Activated CD8-positive, alpha-beta memory T cell treated with anti-CD3 and anti-CD28 coated beads for 36 hours (primary cell): ENCODE data around the gene ARMCX6. TPM values are rescaled to one million over a fixed set of nuclear protein-coding genes. Genes with fewer than 3 reads are reported as not detected.
"Not testable (repeated sequence)": the region's sequence is repeated elsewhere in the genome, so short reads cannot be mapped to it uniquely, and the experiment has no call there.

ENCODE experiments used
- CTCF ChIA-PET: fragments of 350-600 bp; sonication (Branson Sonifier 250); formaldehyde crosslinking; loops from one replicate; lab custom pipeline; 2021; ENCODE audit warnings: antibody characterized with exemption; lab: Charles Lee
- POLR2A ChIA-PET: fragments of 350-600 bp; sonication (Branson Sonifier 250); formaldehyde crosslinking; loops from one replicate; lab custom pipeline; 2021; ENCODE audit warnings: antibody characterized with exemption; lab: Charles Lee
- total RNA-seq, 2 experiments: library from RNA; stranded (reverse); gene quantifications; one replicate each; pipeline ENCODE4 v1.2.3, GENCODE V29; 2021

ARMCX6 gene
- total RNA-seq = 10 to 100 TPM; 60.6 to 61.7 TPM

DNA sequence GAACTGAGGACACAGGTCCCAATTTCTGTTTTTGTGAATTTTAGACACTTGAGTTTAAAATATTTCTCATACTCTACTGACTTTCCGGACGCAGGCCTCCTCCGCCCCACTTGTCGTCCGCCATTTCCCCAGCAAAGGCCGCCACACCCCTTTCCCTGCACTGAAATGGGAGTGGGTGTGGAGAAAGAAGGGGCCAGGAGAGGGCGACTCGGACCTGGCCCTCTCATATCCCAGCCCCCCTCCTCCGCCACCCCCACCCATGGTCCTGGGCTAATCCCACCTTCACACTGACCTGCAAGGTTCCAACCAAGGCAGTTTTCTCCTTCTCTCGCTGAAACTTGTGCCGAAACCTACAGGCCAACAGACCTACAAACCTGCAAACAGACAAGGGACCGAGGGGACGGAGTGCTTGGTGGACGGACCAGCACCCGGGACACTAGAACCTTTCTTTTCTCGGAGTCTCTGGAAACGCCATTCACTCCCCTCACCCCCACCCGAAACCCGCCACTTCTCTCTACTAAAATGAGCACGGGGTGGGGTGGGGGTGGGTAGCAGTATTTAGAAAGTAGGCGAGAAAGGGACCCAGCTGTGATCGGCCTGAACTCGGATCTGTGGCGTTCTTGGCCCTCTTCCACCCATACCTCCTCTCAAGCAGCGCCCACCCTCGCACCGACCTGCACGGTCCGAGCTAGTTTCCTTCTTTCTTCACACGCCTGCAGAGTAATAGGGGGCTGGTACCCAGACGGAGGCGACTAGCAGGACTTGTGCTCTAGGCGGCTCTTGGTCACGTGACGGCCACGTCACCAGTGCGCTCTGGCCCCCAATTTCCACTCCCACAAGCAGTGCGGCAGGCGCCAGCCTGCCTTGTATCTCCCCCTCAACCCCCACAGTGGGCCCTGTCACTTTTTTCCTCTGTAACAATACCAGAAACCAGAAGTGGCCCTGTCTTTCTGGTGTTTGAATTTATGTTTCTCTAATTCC, at the start of gene ARMCX6:
TSS of gene ARMCX6 (minus strand) at position 790 of the 981 bp plus-strand sequence. CDS start 1,380 bp downstream, outside the sequence.
- CTCF ChIA-PET = no interaction called here
- POLR2A ChIA-PET = no interaction called here

DNA sequence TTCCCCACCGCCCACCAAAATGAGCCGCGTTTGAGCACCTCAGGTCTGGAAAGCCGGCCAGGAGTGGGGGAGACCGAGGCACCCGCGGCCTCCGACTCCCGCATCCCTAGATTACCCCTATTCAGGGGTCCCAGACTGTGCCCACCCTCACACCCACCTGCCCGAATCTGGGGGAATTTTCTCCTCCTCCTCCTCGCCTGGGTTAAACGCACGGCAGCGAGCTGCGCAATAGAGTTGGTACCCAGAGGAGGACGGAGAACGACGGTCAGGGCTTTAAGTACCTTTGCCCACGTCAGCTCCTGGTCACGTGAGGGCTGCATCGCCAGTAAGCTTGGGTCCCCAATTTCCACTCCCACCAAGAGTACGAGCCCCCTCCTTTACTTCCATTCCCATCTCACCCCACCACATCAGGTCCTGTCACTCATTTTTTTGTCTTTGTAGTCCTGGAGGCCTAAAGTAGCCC, 41.8 kb upstream of the ARMCX6 start, which contains the start of gene ARMCX2:
TSS of gene ARMCX2 (minus strand) at position 250 of the 463 bp plus-strand sequence. CDS start 2,262 bp downstream, outside the sequence.
- CTCF ChIA-PET = no interaction called here
- POLR2A ChIA-PET = no interaction called here

DNA sequence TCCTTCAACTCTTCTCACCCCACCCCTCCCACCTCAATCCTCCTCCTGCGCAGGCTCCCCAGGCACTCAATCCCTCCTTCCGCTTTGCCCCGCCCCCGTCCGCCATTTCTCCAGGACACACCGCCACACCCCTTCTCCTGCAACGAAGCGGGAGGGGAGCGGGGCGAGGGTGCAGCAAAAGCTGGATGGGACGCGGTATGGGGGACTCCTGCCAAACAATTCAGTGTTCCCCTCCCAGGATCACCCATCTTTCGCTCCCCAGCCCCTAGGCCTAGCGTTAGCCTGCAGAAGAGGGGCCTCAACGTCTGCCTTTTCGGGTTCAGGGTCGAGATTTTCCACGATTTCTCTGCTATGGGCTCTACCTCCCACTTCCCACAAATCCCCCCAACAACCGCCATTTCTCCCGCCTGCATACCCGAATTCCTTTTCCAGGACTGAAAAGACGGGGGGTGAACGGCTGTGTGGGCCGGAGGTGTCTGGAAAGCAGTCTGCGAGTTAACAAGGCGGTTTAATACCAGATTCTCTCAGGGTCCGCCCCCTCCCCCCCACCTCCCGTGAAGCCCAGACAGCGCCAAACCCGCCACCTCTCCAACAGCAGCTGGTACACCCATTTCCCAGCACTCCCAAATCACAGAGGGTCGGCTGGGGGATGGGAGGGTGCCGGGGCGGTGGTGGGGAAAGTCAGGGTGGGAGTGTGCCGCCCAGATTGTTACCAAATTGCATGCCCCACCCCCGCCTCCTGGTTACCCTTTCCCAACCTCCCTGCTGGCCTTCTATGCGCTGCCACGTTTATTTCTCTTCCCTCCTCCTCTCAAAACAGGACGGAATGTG, 41.1 kb upstream of the ARMCX6 start:
- CTCF ChIA-PET = no interaction called here
- POLR2A ChIA-PET = no interaction called here

DNA sequence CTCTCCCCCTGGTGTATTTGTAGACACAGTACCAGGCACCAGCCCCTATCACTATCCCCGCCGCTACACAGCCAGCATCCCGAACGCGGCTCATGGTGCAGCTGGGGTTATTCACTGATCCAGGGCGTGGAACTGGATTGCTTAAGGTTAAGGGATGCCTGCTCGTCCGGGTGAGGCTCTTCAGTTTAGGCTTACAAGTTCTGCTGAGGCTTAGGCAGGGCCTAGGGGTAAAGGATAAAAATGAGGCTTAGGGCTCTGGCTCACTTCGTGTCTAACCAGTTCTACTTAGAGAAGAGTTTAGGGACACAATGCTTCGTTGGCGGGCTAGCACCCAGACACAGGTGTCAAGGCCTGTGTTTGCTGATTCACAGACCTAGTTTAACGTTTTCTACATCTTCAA, 39.7 kb upstream of the ARMCX6 start:
- ChIA-PET POLR2A (no interaction called here), CTCF (no interaction called here)

DNA sequence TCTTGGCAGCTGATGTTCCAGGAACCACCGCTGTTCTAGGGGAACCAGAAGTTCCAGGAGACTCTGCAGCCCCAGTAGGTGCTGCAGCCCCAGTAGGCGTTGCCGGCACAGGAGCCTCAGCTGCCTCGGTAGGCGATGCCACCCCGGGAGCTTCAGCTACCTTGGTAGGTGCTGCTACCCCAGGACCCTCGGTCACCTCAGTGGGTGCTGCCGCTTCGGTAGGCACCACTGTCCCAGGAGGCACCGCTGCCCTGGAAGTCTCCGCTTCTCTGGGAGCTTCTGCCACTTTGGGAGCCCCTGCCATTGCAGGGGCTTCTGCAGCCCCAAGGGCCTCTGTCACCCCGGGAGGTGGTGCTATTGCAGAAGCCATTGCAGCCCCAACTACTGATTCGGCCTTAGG, 39.0 kb upstream of the ARMCX6 start:
- POLR2A ChIA-PET = no interaction called here
- CTCF ChIA-PET = no interaction called here

DNA sequence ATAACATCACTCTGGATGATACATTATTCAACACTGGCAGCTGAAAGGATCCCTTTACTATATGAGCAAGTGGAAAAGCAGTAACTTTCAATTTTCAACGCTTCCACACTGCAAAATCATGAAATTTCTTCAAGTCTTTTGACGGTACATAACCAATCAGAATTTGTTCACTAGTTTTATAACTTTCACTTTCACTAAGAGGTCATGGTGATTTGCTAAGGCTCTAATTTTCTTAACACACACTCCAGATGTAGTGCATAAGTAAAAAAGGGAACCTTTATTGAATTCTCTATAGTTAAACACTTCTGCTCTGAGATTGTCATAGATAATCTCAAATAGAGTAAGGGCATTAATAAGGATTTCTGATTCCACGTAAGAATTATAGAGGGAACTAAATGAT, 37.7 kb upstream of the ARMCX6 start:
- CTCF ChIA-PET = no interaction called here
- POLR2A ChIA-PET = no interaction called here

DNA sequence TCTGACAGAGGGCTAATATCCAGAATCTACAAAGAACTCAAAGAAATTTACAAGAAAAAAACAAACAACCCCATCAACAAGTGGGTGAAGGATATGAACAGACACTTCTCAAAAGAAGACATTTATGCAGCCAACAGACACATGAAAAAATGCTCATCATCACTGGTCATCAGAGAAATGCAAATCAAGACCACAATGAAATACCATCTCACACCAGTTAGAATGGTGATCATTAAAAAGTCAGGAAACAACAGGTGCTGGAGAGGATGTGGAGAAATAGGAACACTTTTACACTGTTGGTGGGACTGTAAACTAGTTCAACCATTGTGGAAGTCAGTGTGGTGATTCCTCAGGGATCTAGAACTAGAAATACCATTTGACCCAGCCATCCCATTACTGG, 29.9 kb upstream of the ARMCX6 start:
- CTCF ChIA-PET, POLR2A ChIA-PET: not testable (repeated sequence)

DNA sequence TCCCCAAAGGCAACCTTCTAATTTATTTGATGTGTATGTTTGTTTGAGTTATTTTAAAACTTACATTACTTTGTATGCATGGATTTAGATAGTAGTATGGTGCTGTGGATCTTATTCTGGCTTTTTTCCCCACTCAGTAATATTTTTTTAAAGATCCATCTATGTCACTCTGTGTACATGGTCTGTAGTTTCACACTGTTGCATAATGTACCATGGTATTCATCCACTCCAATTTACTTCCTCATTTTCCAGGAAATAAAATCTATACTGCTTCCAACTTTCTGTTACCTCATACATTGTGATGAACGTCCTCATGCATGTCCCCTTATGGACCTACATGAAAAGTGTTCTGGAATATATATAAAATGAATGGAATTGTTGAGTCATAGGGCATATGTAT, 24.3 kb upstream of the ARMCX6 start:
- ChIA-PET CTCF (interaction anchor here (0.6 kb wide), 1 partner anchor 208 kb away, joined by 4 read pairs; no protein-coding TSS in a partner anchor), POLR2A (no interaction called here)

DNA sequence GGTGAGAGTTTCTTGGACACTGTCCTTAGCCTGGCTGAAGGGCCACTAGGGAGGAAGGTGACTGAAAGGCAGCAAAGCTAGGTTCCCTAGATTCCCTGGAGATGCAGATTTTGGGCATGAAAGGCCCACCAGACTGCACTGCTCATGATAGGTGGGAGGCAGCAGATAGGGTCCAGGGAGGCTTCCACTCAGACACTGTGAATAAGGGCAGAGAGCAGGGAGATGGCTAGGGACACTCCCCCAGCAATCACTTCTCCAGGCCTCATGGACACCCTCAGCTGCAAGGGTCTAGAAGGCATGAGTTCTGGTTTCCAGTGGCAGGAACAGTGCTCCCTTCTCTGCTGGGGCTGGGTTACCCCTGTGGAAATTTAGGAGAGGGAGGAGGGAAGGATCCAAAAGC, 21.8 kb upstream of the ARMCX6 start:
- ChIA-PET POLR2A (no interaction called here), CTCF (no interaction called here)

DNA sequence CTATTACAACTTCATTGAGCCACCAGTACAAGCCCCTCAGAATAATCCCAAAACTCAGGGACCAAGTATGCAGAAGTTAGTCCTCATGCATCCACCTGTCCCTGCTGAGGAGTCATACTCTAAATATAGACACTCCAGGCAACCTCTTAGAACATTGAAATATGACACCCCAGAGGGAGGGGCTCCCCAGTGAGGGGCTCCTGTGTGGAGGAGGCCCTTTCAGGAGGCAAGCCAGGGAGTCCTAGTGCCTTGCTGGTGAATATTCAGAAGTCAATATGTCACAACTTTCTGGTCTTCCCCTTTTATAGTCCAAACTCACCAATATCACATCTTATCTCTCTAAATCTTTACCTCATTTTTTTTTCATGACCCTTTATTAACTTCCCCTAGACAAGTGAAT, 1.6 kb upstream of the ARMCX6 start:
- POLR2A ChIA-PET = no interaction called here
- CTCF ChIA-PET = no interaction called here

DNA sequence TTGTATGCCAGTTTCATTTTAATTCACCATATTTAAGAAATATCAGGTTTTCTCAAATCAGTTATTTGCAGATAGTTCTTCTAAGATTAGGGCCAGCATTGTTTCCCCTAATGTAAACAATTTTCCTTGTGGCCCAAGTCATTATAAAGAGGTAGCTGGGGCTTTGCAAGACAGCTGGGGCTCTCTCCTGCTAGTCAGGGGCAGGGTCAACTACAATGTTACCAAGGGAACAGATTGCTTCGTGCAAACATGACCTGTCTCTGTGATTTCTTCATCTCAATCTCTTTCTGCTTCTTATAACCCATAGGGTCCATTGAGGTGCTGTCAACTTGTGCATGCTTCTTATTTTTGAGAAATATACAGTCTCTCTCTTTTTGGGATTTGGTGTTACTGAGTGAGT, 12.1 kb downstream of the ARMCX6 start:
- CTCF ChIA-PET = no interaction called here
- POLR2A ChIA-PET = no interaction called here

DNA sequence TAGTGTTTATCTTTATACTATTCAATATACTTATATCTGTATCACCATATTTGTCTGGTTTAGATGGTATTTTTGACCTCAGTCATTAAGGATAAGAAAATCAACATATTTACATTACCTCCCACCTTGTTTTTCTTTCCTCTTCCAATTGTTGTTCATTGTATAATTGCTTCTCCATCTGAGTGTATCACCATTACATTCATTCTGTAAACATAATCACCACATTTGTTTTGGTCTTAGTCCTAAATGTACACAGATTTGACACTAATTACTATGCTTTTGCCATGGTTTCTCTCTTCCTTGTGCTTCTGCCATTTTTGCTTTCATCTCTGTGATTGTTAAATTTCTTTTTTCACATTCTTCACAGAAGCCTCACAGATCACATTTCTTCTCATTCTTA, 12.7 kb downstream of the ARMCX6 start:
- POLR2A ChIA-PET = no interaction called here
- CTCF ChIA-PET = no interaction called here

DNA sequence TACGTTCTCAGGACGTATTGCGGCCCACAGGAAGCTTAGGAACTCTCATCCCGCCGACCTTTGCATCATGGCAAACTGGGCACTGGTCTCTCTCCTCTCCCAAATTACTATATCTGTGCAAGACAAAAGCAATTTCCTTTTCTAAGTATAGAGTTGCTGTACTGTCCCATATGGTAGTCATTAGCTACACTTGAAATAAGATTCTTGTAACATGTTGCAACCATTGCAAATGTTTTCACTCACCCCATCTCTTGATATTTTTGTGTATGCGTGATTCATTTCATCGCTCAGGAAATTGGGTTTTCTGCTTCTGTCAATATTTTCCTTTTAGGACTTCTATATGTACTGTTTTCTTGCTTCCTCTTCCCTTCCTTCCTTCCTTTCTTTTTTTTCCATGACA, 15.7 kb downstream of the ARMCX6 start:
- POLR2A ChIA-PET = no interaction called here
- CTCF ChIA-PET = no interaction called here

DNA sequence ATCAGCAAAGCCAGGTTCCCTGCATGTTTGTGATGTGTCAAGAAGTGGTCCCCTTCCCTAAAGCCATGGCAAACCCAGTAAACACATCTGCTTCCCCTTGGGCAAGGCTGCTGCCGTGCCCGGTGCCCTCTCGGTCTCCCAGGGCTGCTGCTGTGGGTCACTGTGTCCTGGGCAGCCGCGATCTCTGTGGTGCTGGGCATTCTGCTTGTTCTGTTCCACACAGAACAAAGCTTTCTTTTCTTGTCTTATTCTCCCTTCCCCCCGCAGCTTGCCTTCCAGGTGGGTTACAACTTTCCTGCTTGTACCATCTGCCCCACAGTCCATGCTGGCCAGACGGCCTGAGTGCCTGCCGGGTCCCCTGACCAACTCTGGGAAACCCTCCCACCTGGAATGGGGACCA, 18.2 kb downstream of the ARMCX6 start:
- CTCF ChIA-PET, POLR2A ChIA-PET: not testable (repeated sequence)

DNA sequence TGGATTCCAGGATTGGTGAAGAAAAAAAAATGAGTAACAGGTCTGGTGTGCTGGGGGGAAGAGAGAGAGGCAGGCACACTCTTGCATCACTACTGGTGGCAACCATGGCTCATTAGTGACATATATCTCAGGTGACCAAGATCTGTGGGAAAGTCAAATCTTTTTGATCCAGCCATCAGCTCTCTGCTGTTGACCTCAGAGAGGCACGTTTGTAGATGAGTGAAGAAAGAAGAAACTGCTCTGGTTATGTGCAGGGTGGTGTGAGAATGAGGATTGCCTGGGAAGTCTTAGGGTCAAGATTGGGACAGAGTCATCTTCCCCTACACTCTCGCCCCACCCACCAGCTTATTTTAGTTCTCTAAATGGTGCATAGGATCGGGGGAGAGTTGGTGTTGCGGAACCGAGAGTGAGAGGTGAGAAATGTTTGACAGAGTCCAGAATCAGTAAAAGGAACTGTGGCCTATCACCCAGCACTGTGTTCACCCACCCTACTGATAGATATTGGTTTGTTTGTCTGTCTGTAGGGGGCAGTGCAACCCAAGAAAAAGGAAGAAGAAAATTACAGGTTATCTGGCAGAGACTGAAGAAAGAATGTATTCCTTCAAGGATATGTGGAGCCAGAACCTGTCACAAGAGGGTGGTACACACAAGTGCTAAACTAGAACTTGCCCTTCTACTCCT, 21.9 kb downstream of the ARMCX6 start:
- CTCF ChIA-PET = interaction anchor here (0.8 to 1.2 kb wide), 2 partner anchors 163 to 181 kb away, joined by 4 read pairs; no protein-coding TSS in a partner anchor
- POLR2A ChIA-PET = no interaction called here

Other genes with a start within 250 kb of the ARMCX6 start
- under 1 TPM; 0.74 to 0.80 TPM for gene BTK, start 231.8 kb downstream of the ARMCX6 start, total RNA-seq
- 100 to 1,000 TPM; 326 to 390 TPM for gene RPL36A, start 227.0 kb downstream of the ARMCX6 start, total RNA-seq
- gene GLA, start 210.1 kb downstream of the ARMCX6 start, total RNA-seq = 10 to 100 TPM; 52.3 to 58.2 TPM
- 10 to 100 TPM; 19.2 to 20.3 TPM for gene HNRNPH2, start 209.8 kb downstream of the ARMCX6 start, total RNA-seq
- 1 to 10 TPM; 4.6 to 4.7 TPM for gene ARMCX4, start 132.5 kb downstream of the ARMCX6 start, total RNA-seq
- 1 to 10 TPM; 2.5 to 2.8 TPM for gene ARMCX1, start 67.5 kb downstream of the ARMCX6 start, total RNA-seq
- gene ARMCX3, start 5.2 kb upstream of the ARMCX6 start, total RNA-seq = 10 to 100 TPM; 47.5 to 52.0 TPM
- gene ARMCX2, start 41.9 kb upstream of the ARMCX6 start, total RNA-seq = 1 to 10 TPM; 7.6 to 8.9 TPM